Lower lobe of right lung (tissue), 2 donors: Measurements from ENCODE around the gene TMEM255B. TPM values are rescaled to one million over a fixed set of nuclear protein-coding genes. Genes with fewer than 3 reads are reported as not detected.

Source experiments
- ATAC-seq, 2 donors: fragments of 200-7000 bp; cut with Tn5 transposase; one replicate each; pipeline ENCODE4 v1.9.1; 2020 to 2022; ENCODE audit warnings: mild to moderate bottlenecking in 2 of 2, moderate library complexity in 2 of 2
- DNase-seq: peaks from one replicate; pipeline ENCODE4 v3.0.0-alpha.2; 2020
- H3K27ac ChIP-seq: fragments of 200-600 bp; one replicate; pipeline ENCODE4 v1.8.0; 2022
- H3K27me3 ChIP-seq: fragments of 200-600 bp; one replicate; pipeline ENCODE4 v1.8.0; 2022; ENCODE audit warnings: low read depth
- H3K36me3 ChIP-seq: fragments of 200-600 bp; one replicate; pipeline ENCODE4 v1.8.0; 2022; ENCODE audit warnings: mild to moderate bottlenecking
- H3K4me1 ChIP-seq: fragments of 200-600 bp; one replicate; pipeline ENCODE4 v1.8.0; 2022
- H3K4me3 ChIP-seq: fragments of 200-600 bp; one replicate; pipeline ENCODE4 v1.8.0; 2022; ENCODE audit warnings: mild to moderate bottlenecking
- H3K9me3 ChIP-seq: fragments of 200-600 bp; one replicate; pipeline ENCODE4 v1.8.0; 2022
- intact Hi-C: fragments of 100-400 bp; cut with DNase I; formaldehyde crosslinking; loops from one replicate; pipeline ENCODE4 v1.11.0; 2022
- total RNA-seq: library from RNA; stranded (reverse); fragmentation: NEBNext Ultra II Directional; extraction: Animal tissue kit (Norgen Biotek cat#: 25700); gene quantifications from one replicate; pipeline ENCODE4 v1.2.1, GENCODE V29; 2021
- TF ChIP-seq, protein P1 (sequence below): fragments of 200-600 bp; IDR thresholded peaks from one replicate; pipeline ENCODE4 v1.8.0; 2022; ENCODE audit warnings: antibody characterized with exemption, mild to moderate bottlenecking
- donor health status: DM: no; HTN: yes; CAD: no; lungs with severe emphysema.

The TMEM255B gene
- total RNA-seq, 1 donor from 2014 or later = 21.5 TPM

DNA sequence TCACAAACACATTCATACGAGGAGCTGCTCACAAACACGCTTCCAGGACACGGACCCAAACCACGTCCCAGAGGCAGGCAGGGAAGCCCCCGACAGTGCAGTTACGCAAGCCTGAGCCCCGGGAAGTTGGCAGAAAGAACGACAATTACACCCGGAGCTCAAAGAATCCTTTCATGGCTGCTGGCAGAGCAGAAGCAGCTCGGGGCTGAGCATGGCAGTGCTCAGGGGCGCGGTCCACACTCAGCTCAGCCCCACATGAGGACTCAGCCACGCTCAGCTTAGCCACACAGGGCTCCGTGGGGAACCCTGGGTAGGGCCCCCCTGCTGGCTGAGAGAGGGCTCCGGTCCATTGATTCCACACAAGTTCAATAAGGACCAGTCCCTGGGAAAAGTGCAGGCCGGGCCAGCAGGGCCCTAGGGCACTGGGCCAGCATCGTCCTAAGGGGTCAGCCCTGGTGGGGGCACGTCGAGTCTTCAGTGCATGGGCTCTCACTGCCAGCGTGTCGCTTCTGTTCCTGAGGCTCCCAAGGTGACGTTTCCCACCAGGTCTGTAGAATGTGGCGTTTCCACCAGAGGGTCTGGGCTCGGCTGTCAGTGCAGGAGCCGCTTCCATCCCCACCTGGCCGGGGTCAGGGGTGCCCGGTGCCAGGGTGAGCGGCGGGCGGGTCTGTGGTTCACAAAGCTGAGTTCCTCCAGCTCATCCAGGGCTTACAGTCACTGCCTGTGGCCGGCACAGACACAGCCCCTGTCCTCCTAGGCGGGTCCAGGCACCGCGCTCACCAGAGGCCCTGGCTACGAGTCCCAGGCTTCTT lies 81.7 kb downstream of the TMEM255B start:
- peaks cover 30% of the 10 kb centered on the region for H3K36me3 ChIP-seq
- H3K9me3 ChIP-seq = no peaks in the 10 kb centered on the region
- TF ChIP-seq, protein P1, sequence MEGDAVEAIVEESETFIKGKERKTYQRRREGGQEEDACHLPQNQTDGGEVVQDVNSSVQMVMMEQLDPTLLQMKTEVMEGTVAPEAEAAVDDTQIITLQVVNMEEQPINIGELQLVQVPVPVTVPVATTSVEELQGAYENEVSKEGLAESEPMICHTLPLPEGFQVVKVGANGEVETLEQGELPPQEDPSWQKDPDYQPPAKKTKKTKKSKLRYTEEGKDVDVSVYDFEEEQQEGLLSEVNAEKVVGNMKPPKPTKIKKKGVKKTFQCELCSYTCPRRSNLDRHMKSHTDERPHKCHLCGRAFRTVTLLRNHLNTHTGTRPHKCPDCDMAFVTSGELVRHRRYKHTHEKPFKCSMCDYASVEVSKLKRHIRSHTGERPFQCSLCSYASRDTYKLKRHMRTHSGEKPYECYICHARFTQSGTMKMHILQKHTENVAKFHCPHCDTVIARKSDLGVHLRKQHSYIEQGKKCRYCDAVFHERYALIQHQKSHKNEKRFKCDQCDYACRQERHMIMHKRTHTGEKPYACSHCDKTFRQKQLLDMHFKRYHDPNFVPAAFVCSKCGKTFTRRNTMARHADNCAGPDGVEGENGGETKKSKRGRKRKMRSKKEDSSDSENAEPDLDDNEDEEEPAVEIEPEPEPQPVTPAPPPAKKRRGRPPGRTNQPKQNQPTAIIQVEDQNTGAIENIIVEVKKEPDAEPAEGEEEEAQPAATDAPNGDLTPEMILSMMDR = no peak
- no peak overlapping the region for H3K4me3 ChIP-seq
- no peak for ATAC-seq
- peaks cover 64% of the 10 kb centered on the region for H3K4me1 ChIP-seq
- peak; percentile 41 for DNase-seq
- H3K27ac ChIP-seq = peak overlapping the region; percentile 58
- intact Hi-C loops = no loop called here
- no peaks in the 10 kb centered on the region for H3K27me3 ChIP-seq

DNA sequence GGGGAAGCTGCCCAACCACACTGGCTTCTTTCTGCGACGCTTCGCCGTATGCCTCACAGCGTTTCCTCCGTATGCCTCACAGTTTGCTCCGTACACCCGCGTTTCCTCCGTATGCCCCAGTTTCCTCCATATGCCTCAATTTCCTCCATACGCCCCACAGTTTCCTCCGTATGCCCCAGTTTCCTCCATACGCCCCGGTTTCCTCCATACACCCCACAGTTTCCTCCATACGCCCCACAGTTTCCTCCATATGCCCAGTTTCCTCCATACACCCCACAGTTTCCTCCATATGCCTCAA lies 82.3 kb downstream of the TMEM255B start:
- Histone ChIP-seq H3K4me3 (no peak overlapping the region), H3K4me1 (peaks cover 64% of the 10 kb centered on the region), H3K36me3 (peaks cover 30% of the 10 kb centered on the region), H3K27me3 (no peaks in the 10 kb centered on the region), H3K9me3 (no peaks in the 10 kb centered on the region), H3K27ac (no peak overlapping the region)
- DNase-seq (no peak), ATAC-seq (no peak)
- intact Hi-C loops = no loop called here
- TF ChIP-seq, protein P1 = no peak

DNA sequence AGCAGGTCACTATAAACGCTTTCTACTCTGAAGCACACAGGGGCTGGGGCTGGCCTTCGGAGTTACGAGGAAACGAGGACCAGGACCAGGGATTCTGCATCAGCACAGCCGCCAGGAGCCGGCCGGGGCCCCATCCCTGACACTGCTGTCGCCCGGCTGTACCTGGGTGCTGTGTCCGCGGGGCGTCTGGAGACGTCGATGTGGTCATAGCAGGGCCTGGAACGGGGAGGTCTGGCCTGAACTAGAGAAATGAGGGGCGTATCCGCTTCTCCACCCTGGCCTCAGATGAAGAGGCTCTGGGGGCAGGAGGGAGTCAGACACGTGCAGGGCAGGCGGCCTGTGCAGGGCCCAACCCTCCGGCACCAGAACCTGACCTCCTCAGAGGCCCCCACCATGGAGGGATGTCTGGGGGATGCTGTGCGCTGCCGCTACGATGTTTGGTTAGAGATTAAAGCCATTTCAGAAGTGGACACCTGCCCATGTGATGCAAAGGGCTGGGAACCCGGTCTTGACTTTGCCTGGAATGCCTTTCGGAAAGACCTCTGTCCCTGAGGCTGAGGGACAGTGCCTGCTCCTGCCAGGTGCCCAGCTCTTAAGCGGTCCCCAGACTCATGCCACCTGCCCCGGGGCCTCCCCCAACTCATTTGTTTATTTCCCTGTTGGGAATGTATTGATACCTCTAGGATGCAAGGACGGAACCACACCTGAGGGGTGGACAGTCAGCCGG lies 83.5 kb downstream of the TMEM255B start:
- Histone ChIP-seq H3K36me3 (peaks cover 30% of the 10 kb centered on the region), H3K27me3 (no peaks in the 10 kb centered on the region), H3K4me3 (no peak overlapping the region), H3K4me1 (peaks cover 56% of the 10 kb centered on the region), H3K9me3 (no peaks in the 10 kb centered on the region), H3K27ac (no peak overlapping the region)
- TF ChIP-seq, protein P1 = no peak
- no peak for ATAC-seq
- intact Hi-C loops = no loop called here
- peak; percentile 40 for DNase-seq

DNA sequence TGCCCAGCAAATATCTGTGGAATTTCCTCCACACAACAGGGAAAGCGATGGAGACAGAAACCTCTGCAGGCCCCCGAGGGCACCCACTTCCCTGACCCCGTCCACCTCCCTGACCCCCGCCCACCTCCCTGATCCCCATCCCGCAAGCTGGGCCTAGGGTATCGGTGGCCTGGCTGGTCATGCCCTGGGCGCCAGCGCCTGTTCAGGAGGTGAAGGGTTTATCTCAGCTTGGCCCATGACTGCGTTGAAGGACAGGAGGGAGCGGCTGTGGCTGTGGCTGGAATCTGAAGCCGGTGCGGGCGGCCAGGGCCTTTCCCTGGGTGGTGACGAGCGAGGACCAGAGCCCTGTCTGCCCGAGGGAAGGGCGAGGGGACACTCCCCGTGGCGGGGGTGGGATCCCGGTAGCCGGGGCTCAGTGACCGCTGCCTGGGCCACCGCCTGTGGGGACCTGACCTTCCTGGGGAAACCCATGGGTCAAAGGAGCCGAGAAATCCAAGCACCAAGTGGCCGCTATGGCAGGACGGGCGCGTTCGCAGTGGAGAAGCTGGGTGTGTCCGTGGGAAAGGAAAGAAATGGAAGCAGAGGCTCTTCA lies 84.1 kb downstream of the TMEM255B start:
- Histone ChIP-seq H3K36me3 (peaks cover 30% of the 10 kb centered on the region), H3K27me3 (no peaks in the 10 kb centered on the region), H3K4me3 (no peak overlapping the region), H3K27ac (peak overlapping the region; percentile 33), H3K9me3 (no peaks in the 10 kb centered on the region), H3K4me1 (peaks cover 52% of the 10 kb centered on the region)
- intact Hi-C loops = no loop called here
- DNase-seq (peak; percentile 39), ATAC-seq (no peak)
- TF ChIP-seq, protein P1 = no peak

DNA sequence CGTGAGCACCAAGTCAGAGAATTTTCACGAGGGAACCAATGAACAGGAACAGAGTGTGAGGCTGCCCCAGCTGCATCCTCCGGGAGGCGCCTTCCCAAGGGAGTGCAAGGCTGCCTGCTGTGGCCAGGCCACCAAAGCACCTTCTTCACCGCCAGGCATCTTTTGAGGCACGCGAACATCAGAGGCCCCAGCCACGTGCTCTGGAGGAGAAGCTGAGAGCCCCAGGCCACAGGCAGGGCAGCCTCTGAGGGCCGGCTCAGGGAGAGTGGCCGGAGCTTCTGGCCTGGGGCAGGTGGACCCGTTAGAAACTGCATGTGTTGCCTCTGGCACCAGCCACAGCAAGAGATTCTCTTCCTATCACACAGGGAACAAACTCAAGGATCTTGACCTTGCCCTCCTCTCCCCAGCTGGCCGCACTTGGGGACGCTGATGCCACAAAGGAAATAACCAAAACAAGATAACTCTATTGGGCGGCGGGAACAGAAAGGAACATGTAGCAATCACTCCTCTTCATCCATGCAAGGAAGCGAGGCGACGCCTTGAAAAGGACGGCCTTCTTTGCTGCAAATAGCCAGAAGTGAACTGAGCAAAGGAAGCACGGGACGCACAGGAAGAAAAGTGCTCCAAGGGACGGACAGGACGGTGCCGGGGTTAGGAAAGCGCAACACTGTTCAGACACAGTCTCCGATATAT lies 85.0 kb downstream of the TMEM255B start:
- ATAC-seq = no peak
- H3K27ac ChIP-seq = peak overlapping the region; percentile 33
- H3K4me3 ChIP-seq = no peak overlapping the region
- no peaks in the 10 kb centered on the region for H3K27me3 ChIP-seq
- H3K36me3 ChIP-seq = peaks cover 30% of the 10 kb centered on the region
- peaks cover 54% of the 10 kb centered on the region for H3K4me1 ChIP-seq
- TF ChIP-seq, protein P1 = no peak
- intact Hi-C loops = no loop called here
- no peaks in the 10 kb centered on the region for H3K9me3 ChIP-seq
- peak; percentile 45 for DNase-seq
